ENCODE results near the gene SENP2. TPM values are rescaled to one million over a fixed set of nuclear protein-coding genes. Genes with fewer than 3 reads are reported as not detected.

Gene SENP2
- 10 to 100 TPM; 13.4 to 20.7 (median 15.5) TPM for total RNA-seq
- polyA plus RNA-seq, result 1 to 10 TPM; 5.7 to 7.1 TPM

- Histone ChIP-seq H3K9me3 (no peaks in the 10 kb centered on the region), H3K27me3 (no peaks in the 10 kb centered on the region), H3K4me3 (peak within 1 kb of the TSS; percentile 54 to 96 (median 92)), H3K36me3 (no peaks in the 10 kb centered on the region), H3K27ac (peak within 1 kb of the TSS; percentile 89 to 99 (median 92)), H3K4me1 (peaks cover 0 to 9% (median 6%) of the 10 kb centered on the region in 3 donors)
- FAIRE-seq (peak; percentile 87), DNase-seq (peak; percentile 98 to 100 (median 99)), ATAC-seq (peak; percentile 94 to 98 (median 96))
- intact Hi-C loops (cut with DNase I), result no loop called here
- 1% methylated on average over 64 of the region's 64 CpGs for WGBS, 2 donors
- TF ChIP-seq, protein P1, sequence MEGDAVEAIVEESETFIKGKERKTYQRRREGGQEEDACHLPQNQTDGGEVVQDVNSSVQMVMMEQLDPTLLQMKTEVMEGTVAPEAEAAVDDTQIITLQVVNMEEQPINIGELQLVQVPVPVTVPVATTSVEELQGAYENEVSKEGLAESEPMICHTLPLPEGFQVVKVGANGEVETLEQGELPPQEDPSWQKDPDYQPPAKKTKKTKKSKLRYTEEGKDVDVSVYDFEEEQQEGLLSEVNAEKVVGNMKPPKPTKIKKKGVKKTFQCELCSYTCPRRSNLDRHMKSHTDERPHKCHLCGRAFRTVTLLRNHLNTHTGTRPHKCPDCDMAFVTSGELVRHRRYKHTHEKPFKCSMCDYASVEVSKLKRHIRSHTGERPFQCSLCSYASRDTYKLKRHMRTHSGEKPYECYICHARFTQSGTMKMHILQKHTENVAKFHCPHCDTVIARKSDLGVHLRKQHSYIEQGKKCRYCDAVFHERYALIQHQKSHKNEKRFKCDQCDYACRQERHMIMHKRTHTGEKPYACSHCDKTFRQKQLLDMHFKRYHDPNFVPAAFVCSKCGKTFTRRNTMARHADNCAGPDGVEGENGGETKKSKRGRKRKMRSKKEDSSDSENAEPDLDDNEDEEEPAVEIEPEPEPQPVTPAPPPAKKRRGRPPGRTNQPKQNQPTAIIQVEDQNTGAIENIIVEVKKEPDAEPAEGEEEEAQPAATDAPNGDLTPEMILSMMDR (IDR thresholded peaks at IDR 0.05), result no peak
Observed at GRCh38 chr3:185585859-185586685, at the start of gene SENP2. Gene SENP2, plus strand, starts transcription at chr3:185586295. Its CDS starts 119 bp downstream, at chr3:185586414.

DNA sequence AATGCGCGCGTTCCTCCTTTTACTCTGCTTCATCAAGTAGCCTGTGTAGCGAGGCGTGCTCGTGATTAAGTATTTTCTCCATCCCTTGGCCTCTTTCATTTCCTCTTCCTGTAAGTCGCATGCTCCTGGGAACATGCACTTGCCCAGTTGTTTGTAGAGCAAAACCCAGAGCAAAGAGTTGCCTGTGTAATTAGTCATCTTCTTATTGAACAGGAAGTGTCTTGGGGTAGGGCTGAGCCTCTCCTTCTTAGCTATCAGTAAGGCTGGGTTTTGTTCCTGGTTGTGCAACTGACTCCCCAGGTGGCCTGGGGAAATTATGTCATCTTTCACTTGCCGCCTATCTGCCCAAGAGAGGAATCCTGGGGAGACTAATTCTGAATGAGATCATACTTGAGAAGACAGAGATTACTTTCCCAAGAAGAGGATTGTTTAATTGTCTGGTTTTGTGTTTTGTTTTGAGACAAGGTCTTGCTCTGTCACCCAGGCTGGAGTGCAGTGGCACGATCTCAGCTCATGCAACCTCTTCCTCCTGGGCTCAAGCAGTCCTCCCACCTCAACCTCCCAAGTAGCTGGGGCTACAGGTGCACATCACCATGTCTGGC, 48.6 kb upstream of the SENP2 start:
- intact Hi-C loops (cut with DNase I), result no loop called here
- Histone ChIP-seq H3K4me1 (peaks cover 0 to 11% (median 0%) of the 10 kb centered on the region in 3 donors), H3K27me3 (no peaks in the 10 kb centered on the region), H3K27ac (peak overlapping the region in 2 of 4 donors; percentile 71 to 81), H3K4me3 (no peak overlapping the region), H3K9me3 (no peaks in the 10 kb centered on the region), H3K36me3 (no peaks in the 10 kb centered on the region)
- no peak for FAIRE-seq
- ATAC-seq, result peak; percentile 73 to 95 (median 88)
- 52 to 53% methylated on average over 9 of the region's 9 CpGs for WGBS, 2 donors
- peak in 3 of 6 donors; percentile 22 to 46 (median 36) for DNase-seq
- TF ChIP-seq, protein P1 (IDR thresholded peaks at IDR 0.05), result no peak

DNA sequence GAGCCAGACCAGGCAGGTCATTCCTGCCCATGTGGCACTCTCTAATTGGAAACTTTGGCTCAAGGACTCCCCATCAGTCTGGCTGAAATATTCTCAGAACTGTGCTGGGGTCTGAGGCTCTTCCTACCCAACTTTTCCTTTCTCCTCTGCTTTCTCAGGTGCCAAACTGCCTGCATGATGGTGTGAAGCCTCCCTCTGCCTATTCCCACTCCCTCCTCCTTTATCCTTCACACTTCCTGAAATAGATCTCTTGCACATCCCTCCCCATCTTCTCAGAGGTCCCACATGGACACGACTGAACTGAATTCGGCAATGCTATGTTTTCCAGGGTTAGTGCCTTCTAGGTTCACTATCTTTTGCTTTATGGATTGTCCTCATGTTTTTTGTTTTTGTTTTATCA, 46.2 kb upstream of the SENP2 start:
- no peak overlapping the region for H3K27ac ChIP-seq
- intact Hi-C loops (cut with DNase I), result no loop called here

GRCh38 chr3:185540695-185541094, 45.4 kb upstream of the SENP2 start:
- ATAC-seq (no peak), FAIRE-seq (no peak), DNase-seq (no peak)
- no peaks in the 10 kb centered on the region for H3K27me3 ChIP-seq
- H3K27ac ChIP-seq, result no peak overlapping the region
- TF ChIP-seq, protein P1 (IDR thresholded peaks at IDR 0.05), result no peak
- WGBS, 2 donors, result 78 to 84% methylated on average over 7 of the region's 7 CpGs
- H3K4me3 ChIP-seq, result no peak overlapping the region
- intact Hi-C loops (cut with DNase I), result no loop called here
- H3K4me1 ChIP-seq, result peaks cover 0 to 15% (median 3%) of the 10 kb centered on the region in 3 donors
- no peaks in the 10 kb centered on the region for H3K36me3 ChIP-seq
- no peaks in the 10 kb centered on the region for H3K9me3 ChIP-seq

More for the DNA sequence above, 46.2 kb upstream of the SENP2 start:
- no peaks in the 10 kb centered on the region for H3K36me3 ChIP-seq
- TF ChIP-seq, protein P1 (IDR thresholded peaks at IDR 0.05), result no peak
- H3K4me3 ChIP-seq, result no peak overlapping the region
- H3K27me3 ChIP-seq, result no peaks in the 10 kb centered on the region
- ATAC-seq, result no peak
- no peak for DNase-seq
- no peak for FAIRE-seq
- peaks cover 0 to 15% (median under 1%) of the 10 kb centered on the region in 3 donors for H3K4me1 ChIP-seq
- 61 to 76% methylated on average over 2 of the region's 2 CpGs for WGBS, 2 donors
- no peaks in the 10 kb centered on the region for H3K9me3 ChIP-seq
